H1 (cell line): ENCODE measurements around the gene CTNS.

Experiments
- EZH2 ChIP-seq: fragments of 200-600 bp; sonication (generic); IDR thresholded peaks from 2 replicates; pipeline ENCODE4 v1.7.1; 2012; ENCODE audit warnings: low read depth, mild to moderate bottlenecking, moderate library complexity, low read length, inconsistent platforms; ENCODE audit not compliant: severe bottlenecking
- PHF8 ChIP-seq: fragments of 200-600 bp; sonication (generic); conservative IDR thresholded peaks from 2 replicates; pipeline ENCODE4 v1.7.1; 2012; ENCODE audit warnings: low read depth, mild to moderate bottlenecking, inconsistent platforms, low read length, moderate library complexity
- SIN3A ChIP-seq, 2 experiments: IDR thresholded peaks in 1 of 2; conservative IDR thresholded peaks in 1 of 2; 2 replicates each; pipeline ENCODE4 v1.6.1; 2011 to 2012; ENCODE audit warnings: low read length in 2 of 2, improper control_type of control experiment in 1 of 2, low read depth in 1 of 2, mild to moderate bottlenecking in 1 of 2
- TF ChIP-seq, protein P1 (sequence below), 3 experiments: IDR thresholded peaks; 1 replicate in 2 of 3; 2 replicates in 1 of 3; pipeline versions ENCODE4 v1.5.1 to v1.6.1; 2011; ENCODE audit warnings: low read length in 3 of 3, mild to moderate bottlenecking in 3 of 3, inconsistent platforms in 2 of 3, low read depth in 1 of 3, moderate library complexity in 1 of 3; ENCODE audit not compliant: insufficient read depth in 1 of 3; ENCODE audit errors: control extremely low read depth in 1 of 3
- TF ChIP-seq, protein P2 (sequence below): IDR thresholded peaks from 2 replicates; pipeline ENCODE4 v1.6.1; 2012; ENCODE audit warnings: inconsistent platforms

DNA sequence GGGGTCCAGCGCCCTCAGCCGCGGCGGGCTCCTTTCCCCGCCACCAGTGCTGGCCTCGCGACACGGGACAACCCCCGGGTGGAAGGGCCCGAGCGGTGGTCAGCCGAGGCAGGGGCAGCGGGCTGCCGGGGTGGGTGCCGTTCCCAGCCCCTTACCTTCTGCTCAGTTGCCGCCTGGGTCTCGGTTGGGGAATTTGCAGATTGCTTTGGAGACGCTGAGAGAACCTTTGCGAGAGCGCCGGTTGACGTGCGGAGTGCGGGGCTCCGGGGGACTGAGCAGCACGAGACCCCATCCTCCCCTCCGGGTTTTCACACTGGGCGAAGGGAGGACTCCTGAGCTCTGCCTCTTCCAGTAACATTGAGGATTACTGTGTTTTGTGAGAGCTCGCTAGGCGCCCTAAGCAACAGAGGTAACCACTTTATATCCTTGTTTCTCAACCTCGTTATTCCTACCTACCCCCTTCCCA is 381 bp downstream of the CTNS start:
- TF ChIP-seq PHF8 (peak; percentile 52; the same call in 1 of the 2 replicates), SIN3A (conservative IDR thresholded peaks at IDR 0.05 in 1 of 2, IDR thresholded peaks at IDR 0.05 in 1 of 2; ENCODE audit: low read depth in 1 of 2, low read length in 2 of 2) (no peak; a peak in 1 of 4 replicates), EZH2 (no peak)
- TF ChIP-seq, protein P1, sequence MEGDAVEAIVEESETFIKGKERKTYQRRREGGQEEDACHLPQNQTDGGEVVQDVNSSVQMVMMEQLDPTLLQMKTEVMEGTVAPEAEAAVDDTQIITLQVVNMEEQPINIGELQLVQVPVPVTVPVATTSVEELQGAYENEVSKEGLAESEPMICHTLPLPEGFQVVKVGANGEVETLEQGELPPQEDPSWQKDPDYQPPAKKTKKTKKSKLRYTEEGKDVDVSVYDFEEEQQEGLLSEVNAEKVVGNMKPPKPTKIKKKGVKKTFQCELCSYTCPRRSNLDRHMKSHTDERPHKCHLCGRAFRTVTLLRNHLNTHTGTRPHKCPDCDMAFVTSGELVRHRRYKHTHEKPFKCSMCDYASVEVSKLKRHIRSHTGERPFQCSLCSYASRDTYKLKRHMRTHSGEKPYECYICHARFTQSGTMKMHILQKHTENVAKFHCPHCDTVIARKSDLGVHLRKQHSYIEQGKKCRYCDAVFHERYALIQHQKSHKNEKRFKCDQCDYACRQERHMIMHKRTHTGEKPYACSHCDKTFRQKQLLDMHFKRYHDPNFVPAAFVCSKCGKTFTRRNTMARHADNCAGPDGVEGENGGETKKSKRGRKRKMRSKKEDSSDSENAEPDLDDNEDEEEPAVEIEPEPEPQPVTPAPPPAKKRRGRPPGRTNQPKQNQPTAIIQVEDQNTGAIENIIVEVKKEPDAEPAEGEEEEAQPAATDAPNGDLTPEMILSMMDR (IDR thresholded peaks at IDR 0.05; ENCODE audit: control extremely low read depth in 1 of 3, insufficient read depth in 1 of 3, low read depth in 1 of 3, low read length in 3 of 3) = no peak
- TF ChIP-seq, protein P2, sequence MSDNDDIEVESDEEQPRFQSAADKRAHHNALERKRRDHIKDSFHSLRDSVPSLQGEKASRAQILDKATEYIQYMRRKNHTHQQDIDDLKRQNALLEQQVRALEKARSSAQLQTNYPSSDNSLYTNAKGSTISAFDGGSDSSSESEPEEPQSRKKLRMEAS = no peak
